ENCODE results near the gene CPXM2.

Gene CPXM2

GRCh38 chr10:123891144-123892071 lies at the start of gene CPXM2:
CPXM2 (minus strand) TSS chr10:123891807; CDS start chr10:123891659, 148 bp downstream.
- H3K9ac ChIP-seq (ENCODE audit: low read depth in 1 of 2, low read length in 2 of 2), result peak within 1 kb of the TSS in 1 of 2 donors; percentile 34
- H3K36me3 ChIP-seq (ENCODE audit: control insufficient read depth in 2 of 2, insufficient read depth in 2 of 2, low read length in 2 of 2), result no peaks in the 10 kb centered on the region
- peak within 1 kb of the TSS; percentile 45 to 53 for H3K4me3 ChIP-seq (ENCODE audit: low read length in 2 of 2)
- peak within 1 kb of the TSS; percentile 39 to 43 for H3K27ac ChIP-seq (ENCODE audit: low read depth in 2 of 2, low read length in 2 of 2)
- H3K9me3 ChIP-seq (ENCODE audit: control insufficient read depth in 2 of 2, low read length in 2 of 2), result no peaks in the 10 kb centered on the region
- H3K4me1 ChIP-seq (ENCODE audit: control insufficient read depth in 2 of 2, insufficient read depth in 2 of 2, low read length in 2 of 2), result no peaks in the 10 kb centered on the region
- peaks cover 6 to 9% of the 10 kb centered on the region in 2 donors for H3K27me3 ChIP-seq (ENCODE audit: control insufficient read depth in 2 of 2, insufficient read depth in 2 of 2, low read length in 2 of 2)

- Histone ChIP-seq H3K27ac (ENCODE audit: low read depth in 2 of 2, low read length in 2 of 2) (no peak overlapping the region), H3K9me3 (ENCODE audit: control insufficient read depth in 2 of 2, low read length in 2 of 2) (peaks cover 0 to 2% of the 10 kb centered on the region in 2 donors), H3K4me1 (ENCODE audit: control insufficient read depth in 2 of 2, insufficient read depth in 2 of 2, low read length in 2 of 2) (no peaks in the 10 kb centered on the region), H3K36me3 (ENCODE audit: control insufficient read depth in 2 of 2, insufficient read depth in 2 of 2, low read length in 2 of 2) (no peaks in the 10 kb centered on the region), H3K27me3 (ENCODE audit: control insufficient read depth in 2 of 2, insufficient read depth in 2 of 2, low read length in 2 of 2) (no peaks in the 10 kb centered on the region), H3K9ac (ENCODE audit: low read depth in 1 of 2, low read length in 2 of 2) (no peak overlapping the region), H3K4me3 (ENCODE audit: low read length in 2 of 2) (no peak overlapping the region)
Measured at GRCh38 chr10:123939591-123939990, 48.0 kb upstream of the CPXM2 start.

- Histone ChIP-seq H3K9ac (ENCODE audit: low read depth in 1 of 2, low read length in 2 of 2) (no peak overlapping the region), H3K27ac (ENCODE audit: low read depth in 2 of 2, low read length in 2 of 2) (no peak overlapping the region), H3K27me3 (ENCODE audit: control insufficient read depth in 2 of 2, insufficient read depth in 2 of 2, low read length in 2 of 2) (no peaks in the 10 kb centered on the region), H3K9me3 (ENCODE audit: control insufficient read depth in 2 of 2, low read length in 2 of 2) (peaks cover 0 to 2% of the 10 kb centered on the region in 2 donors), H3K4me3 (ENCODE audit: low read length in 2 of 2) (no peak overlapping the region), H3K4me1 (ENCODE audit: control insufficient read depth in 2 of 2, insufficient read depth in 2 of 2, low read length in 2 of 2) (no peaks in the 10 kb centered on the region), H3K36me3 (ENCODE audit: control insufficient read depth in 2 of 2, insufficient read depth in 2 of 2, low read length in 2 of 2) (no peaks in the 10 kb centered on the region)
Measured at GRCh38 chr10:123938890-123939289, 47.3 kb upstream of the CPXM2 start.

GRCh38 chr10:123936426-123936825 lies 44.8 kb upstream of the CPXM2 start:
- no peaks in the 10 kb centered on the region for H3K36me3 ChIP-seq (ENCODE audit: control insufficient read depth in 2 of 2, insufficient read depth in 2 of 2, low read length in 2 of 2)
- no peak overlapping the region for H3K4me3 ChIP-seq (ENCODE audit: low read length in 2 of 2)
- no peak overlapping the region for H3K27ac ChIP-seq (ENCODE audit: low read depth in 2 of 2, low read length in 2 of 2)
- H3K9me3 ChIP-seq (ENCODE audit: control insufficient read depth in 2 of 2, low read length in 2 of 2), result peaks cover 0 to 2% of the 10 kb centered on the region in 2 donors
- no peak overlapping the region for H3K9ac ChIP-seq (ENCODE audit: low read depth in 1 of 2, low read length in 2 of 2)
- H3K4me1 ChIP-seq (ENCODE audit: control insufficient read depth in 2 of 2, insufficient read depth in 2 of 2, low read length in 2 of 2), result no peaks in the 10 kb centered on the region
- no peaks in the 10 kb centered on the region for H3K27me3 ChIP-seq (ENCODE audit: control insufficient read depth in 2 of 2, insufficient read depth in 2 of 2, low read length in 2 of 2)

GRCh38 chr10:123935680-123936079 lies 44.1 kb upstream of the CPXM2 start:
- Histone ChIP-seq H3K9me3 (ENCODE audit: control insufficient read depth in 2 of 2, low read length in 2 of 2) (peaks cover 0 to 2% of the 10 kb centered on the region in 2 donors), H3K4me1 (ENCODE audit: control insufficient read depth in 2 of 2, insufficient read depth in 2 of 2, low read length in 2 of 2) (no peaks in the 10 kb centered on the region), H3K27me3 (ENCODE audit: control insufficient read depth in 2 of 2, insufficient read depth in 2 of 2, low read length in 2 of 2) (no peaks in the 10 kb centered on the region), H3K9ac (ENCODE audit: low read depth in 1 of 2, low read length in 2 of 2) (no peak overlapping the region), H3K4me3 (ENCODE audit: low read length in 2 of 2) (no peak overlapping the region), H3K36me3 (ENCODE audit: control insufficient read depth in 2 of 2, insufficient read depth in 2 of 2, low read length in 2 of 2) (no peaks in the 10 kb centered on the region), H3K27ac (ENCODE audit: low read depth in 2 of 2, low read length in 2 of 2) (no peak overlapping the region)

- Histone ChIP-seq H3K4me1 (ENCODE audit: control insufficient read depth in 2 of 2, insufficient read depth in 2 of 2, low read length in 2 of 2) (no peaks in the 10 kb centered on the region), H3K4me3 (ENCODE audit: low read length in 2 of 2) (no peak overlapping the region), H3K9ac (ENCODE audit: low read depth in 1 of 2, low read length in 2 of 2) (no peak overlapping the region), H3K27me3 (ENCODE audit: control insufficient read depth in 2 of 2, insufficient read depth in 2 of 2, low read length in 2 of 2) (no peaks in the 10 kb centered on the region), H3K27ac (ENCODE audit: low read depth in 2 of 2, low read length in 2 of 2) (no peak overlapping the region), H3K9me3 (ENCODE audit: control insufficient read depth in 2 of 2, low read length in 2 of 2) (peaks cover 0 to 2% of the 10 kb centered on the region in 2 donors), H3K36me3 (ENCODE audit: control insufficient read depth in 2 of 2, insufficient read depth in 2 of 2, low read length in 2 of 2) (no peaks in the 10 kb centered on the region)
Measured at GRCh38 chr10:123934846-123935245, 43.2 kb upstream of the CPXM2 start.

- H3K27ac ChIP-seq (ENCODE audit: low read depth in 2 of 2, low read length in 2 of 2), result no peak overlapping the region
- no peaks in the 10 kb centered on the region for H3K27me3 ChIP-seq (ENCODE audit: control insufficient read depth in 2 of 2, insufficient read depth in 2 of 2, low read length in 2 of 2)
Measured at GRCh38 chr10:123930340-123931001, 38.9 kb upstream of the CPXM2 start.

GRCh38 chr10:123929791-123930190 lies 38.2 kb upstream of the CPXM2 start:
- H3K27me3 ChIP-seq (ENCODE audit: control insufficient read depth in 2 of 2, insufficient read depth in 2 of 2, low read length in 2 of 2), result no peaks in the 10 kb centered on the region
- no peak overlapping the region for H3K9ac ChIP-seq (ENCODE audit: low read depth in 1 of 2, low read length in 2 of 2)
- no peaks in the 10 kb centered on the region for H3K4me1 ChIP-seq (ENCODE audit: control insufficient read depth in 2 of 2, insufficient read depth in 2 of 2, low read length in 2 of 2)
- no peaks in the 10 kb centered on the region for H3K36me3 ChIP-seq (ENCODE audit: control insufficient read depth in 2 of 2, insufficient read depth in 2 of 2, low read length in 2 of 2)
- no peak overlapping the region for H3K4me3 ChIP-seq (ENCODE audit: low read length in 2 of 2)
- H3K27ac ChIP-seq (ENCODE audit: low read depth in 2 of 2, low read length in 2 of 2), result no peak overlapping the region
- no peaks in the 10 kb centered on the region for H3K9me3 ChIP-seq (ENCODE audit: control insufficient read depth in 2 of 2, low read length in 2 of 2)

More at GRCh38 chr10:123930340-123931001, 38.9 kb upstream of the CPXM2 start:
- Histone ChIP-seq H3K4me1 (ENCODE audit: control insufficient read depth in 2 of 2, insufficient read depth in 2 of 2, low read length in 2 of 2) (no peaks in the 10 kb centered on the region), H3K9me3 (ENCODE audit: control insufficient read depth in 2 of 2, low read length in 2 of 2) (no peaks in the 10 kb centered on the region), H3K36me3 (ENCODE audit: control insufficient read depth in 2 of 2, insufficient read depth in 2 of 2, low read length in 2 of 2) (no peaks in the 10 kb centered on the region), H3K9ac (ENCODE audit: low read depth in 1 of 2, low read length in 2 of 2) (no peak overlapping the region), H3K4me3 (ENCODE audit: low read length in 2 of 2) (no peak overlapping the region)

GRCh38 chr10:123928427-123928826 lies 36.8 kb upstream of the CPXM2 start:
- H3K27me3 ChIP-seq (ENCODE audit: control insufficient read depth in 2 of 2, insufficient read depth in 2 of 2, low read length in 2 of 2), result no peaks in the 10 kb centered on the region
- no peak overlapping the region for H3K27ac ChIP-seq (ENCODE audit: low read depth in 2 of 2, low read length in 2 of 2)
- no peak overlapping the region for H3K9ac ChIP-seq (ENCODE audit: low read depth in 1 of 2, low read length in 2 of 2)
- no peaks in the 10 kb centered on the region for H3K9me3 ChIP-seq (ENCODE audit: control insufficient read depth in 2 of 2, low read length in 2 of 2)
- H3K36me3 ChIP-seq (ENCODE audit: control insufficient read depth in 2 of 2, insufficient read depth in 2 of 2, low read length in 2 of 2), result no peaks in the 10 kb centered on the region
- no peak overlapping the region for H3K4me3 ChIP-seq (ENCODE audit: low read length in 2 of 2)
- H3K4me1 ChIP-seq (ENCODE audit: control insufficient read depth in 2 of 2, insufficient read depth in 2 of 2, low read length in 2 of 2), result no peaks in the 10 kb centered on the region

All from mucosa of rectum (tissue), 2 donors.